ENCODE measurements around the gene SP2. TPM values are rescaled to one million over a fixed set of nuclear protein-coding genes. Genes with fewer than 3 reads are reported as not detected.

Gene SP2
- total RNA-seq, 1 donor from 2014 or later: 12.1 TPM

GRCh38 chr17:47894498-47895346 is 1.3 kb upstream of the SP2 start:
- peak overlapping the region; percentile 96 for H3K4me3 ChIP-seq (ENCODE audit: insufficient read depth, low read depth, low read length)
- peak overlapping the region; percentile 99 for H3K27ac Mint-ChIP-seq (ENCODE audit: unreplicated experiment)
- H3K9ac ChIP-seq (ENCODE audit: low read length): peak overlapping the region; percentile 90
- peak overlapping the region; percentile 94 for H3K4me3 Mint-ChIP-seq (ENCODE audit: unreplicated experiment)
- H3K9me3 Mint-ChIP-seq (ENCODE audit: unreplicated experiment): no peaks in the 10 kb centered on the region
- H3K4me1 Mint-ChIP-seq (ENCODE audit: low read depth, unreplicated experiment): peaks cover 15% of the 10 kb centered on the region
- peaks cover 33% of the 10 kb centered on the region for H3K79me2 ChIP-seq (ENCODE audit: insufficient read depth, low read length)
- H3K36me3 Mint-ChIP-seq (ENCODE audit: low read depth, unreplicated experiment): peaks cover 2% of the 10 kb centered on the region
- no peaks in the 10 kb centered on the region for H3K27me3 ChIP-seq (ENCODE audit: insufficient read depth, low read length)
- H2AFZ ChIP-seq (ENCODE audit: low read depth, low read length): peak overlapping the region; percentile 84
- no peaks in the 10 kb centered on the region for H4K20me1 ChIP-seq (ENCODE audit: insufficient read depth, low read length)
- FAIRE-seq: no peak
- no peak for DNase-seq (ENCODE audit: low read depth)
- TF ChIP-seq EZH2 (IDR thresholded peaks at IDR 0.05; ENCODE audit: insufficient read depth, low read length): no peak
- TF ChIP-seq, protein P1, sequence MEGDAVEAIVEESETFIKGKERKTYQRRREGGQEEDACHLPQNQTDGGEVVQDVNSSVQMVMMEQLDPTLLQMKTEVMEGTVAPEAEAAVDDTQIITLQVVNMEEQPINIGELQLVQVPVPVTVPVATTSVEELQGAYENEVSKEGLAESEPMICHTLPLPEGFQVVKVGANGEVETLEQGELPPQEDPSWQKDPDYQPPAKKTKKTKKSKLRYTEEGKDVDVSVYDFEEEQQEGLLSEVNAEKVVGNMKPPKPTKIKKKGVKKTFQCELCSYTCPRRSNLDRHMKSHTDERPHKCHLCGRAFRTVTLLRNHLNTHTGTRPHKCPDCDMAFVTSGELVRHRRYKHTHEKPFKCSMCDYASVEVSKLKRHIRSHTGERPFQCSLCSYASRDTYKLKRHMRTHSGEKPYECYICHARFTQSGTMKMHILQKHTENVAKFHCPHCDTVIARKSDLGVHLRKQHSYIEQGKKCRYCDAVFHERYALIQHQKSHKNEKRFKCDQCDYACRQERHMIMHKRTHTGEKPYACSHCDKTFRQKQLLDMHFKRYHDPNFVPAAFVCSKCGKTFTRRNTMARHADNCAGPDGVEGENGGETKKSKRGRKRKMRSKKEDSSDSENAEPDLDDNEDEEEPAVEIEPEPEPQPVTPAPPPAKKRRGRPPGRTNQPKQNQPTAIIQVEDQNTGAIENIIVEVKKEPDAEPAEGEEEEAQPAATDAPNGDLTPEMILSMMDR (IDR thresholded peaks at IDR 0.05; ENCODE audit: insufficient read depth, low read depth, low read length): no peak
- H3K36me3 ChIP-seq (ENCODE audit: insufficient read depth, low read length): no peaks in the 10 kb centered on the region
- no peaks in the 10 kb centered on the region for H3K9me3 ChIP-seq (ENCODE audit: insufficient read depth, low read depth, low read length)
- H3K4me1 ChIP-seq (ENCODE audit: insufficient read depth, low read length): peaks cover 15% of the 10 kb centered on the region
- no peaks in the 10 kb centered on the region for H3K27me3 Mint-ChIP-seq (ENCODE audit: low read depth, unreplicated experiment)
- H3K27ac ChIP-seq (ENCODE audit: low read depth, low read length): peak overlapping the region; percentile 66
- H3K4me2 ChIP-seq (ENCODE audit: low read length): peak overlapping the region; percentile 96

- Mint-ChIP-seq H3K4me1 (ENCODE audit: low read depth, unreplicated experiment) (peaks cover 15% of the 10 kb centered on the region), H3K36me3 (ENCODE audit: low read depth, unreplicated experiment) (peaks cover 6% of the 10 kb centered on the region), H3K4me3 (ENCODE audit: unreplicated experiment) (peak overlapping the region; percentile 94), H3K27me3 (ENCODE audit: low read depth, unreplicated experiment) (no peaks in the 10 kb centered on the region), H3K27ac (ENCODE audit: unreplicated experiment) (peak overlapping the region; percentile 99), H3K9me3 (ENCODE audit: unreplicated experiment) (no peaks in the 10 kb centered on the region)
- Histone ChIP-seq H3K4me3 (ENCODE audit: insufficient read depth, low read depth, low read length) (peak overlapping the region; percentile 96), H3K27me3 (ENCODE audit: insufficient read depth, low read length) (no peaks in the 10 kb centered on the region), H3K4me1 (ENCODE audit: insufficient read depth, low read length) (peaks cover 15% of the 10 kb centered on the region), H3K36me3 (ENCODE audit: insufficient read depth, low read length) (no peaks in the 10 kb centered on the region), H3K9me3 (ENCODE audit: insufficient read depth, low read depth, low read length) (no peaks in the 10 kb centered on the region), H3K27ac (ENCODE audit: low read depth, low read length) (peak overlapping the region; percentile 66), H3K4me2 (ENCODE audit: low read length) (peak overlapping the region; percentile 96), H3K9ac (ENCODE audit: low read length) (peak overlapping the region; percentile 90), H2AFZ (ENCODE audit: low read depth, low read length) (peak overlapping the region; percentile 84), H3K79me2 (ENCODE audit: insufficient read depth, low read length) (peaks cover 36% of the 10 kb centered on the region), H4K20me1 (ENCODE audit: insufficient read depth, low read length) (no peaks in the 10 kb centered on the region)
- FAIRE-seq: no peak
- DNase-seq (ENCODE audit: low read depth): no peak
- TF ChIP-seq EZH2 (IDR thresholded peaks at IDR 0.05; ENCODE audit: insufficient read depth, low read length): no peak
- TF ChIP-seq, protein P1 (IDR thresholded peaks at IDR 0.05; ENCODE audit: insufficient read depth, low read depth, low read length): no peak
Observed at GRCh38 chr17:47895347-47895855, 635 bp upstream of the SP2 start.
